ENCODE data around the gene COX5A.

DNA sequence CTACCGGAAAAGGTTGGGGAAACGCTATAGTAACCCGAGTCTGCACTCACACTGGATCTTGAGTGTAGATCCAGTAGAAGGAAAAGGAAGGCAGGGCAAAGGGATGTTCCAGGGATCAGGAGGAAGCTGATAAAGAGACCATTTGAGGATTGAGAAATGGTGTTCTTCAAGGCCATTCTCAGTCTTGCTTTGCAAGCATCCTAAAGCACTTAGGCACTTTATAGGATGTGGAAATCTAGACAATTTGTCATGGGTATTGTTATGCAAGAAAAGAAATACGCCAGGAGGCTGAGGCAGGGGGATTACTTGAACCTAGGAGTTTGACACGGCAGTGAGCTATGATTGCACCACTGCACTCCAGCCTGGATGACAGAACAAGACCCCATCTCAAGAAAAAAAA, 44.3 kb upstream of the COX5A start:
- TF ChIP-seq POLR2A (IDR thresholded peaks at IDR 0.05), result no peak
- TF ChIP-seq, protein P1, sequence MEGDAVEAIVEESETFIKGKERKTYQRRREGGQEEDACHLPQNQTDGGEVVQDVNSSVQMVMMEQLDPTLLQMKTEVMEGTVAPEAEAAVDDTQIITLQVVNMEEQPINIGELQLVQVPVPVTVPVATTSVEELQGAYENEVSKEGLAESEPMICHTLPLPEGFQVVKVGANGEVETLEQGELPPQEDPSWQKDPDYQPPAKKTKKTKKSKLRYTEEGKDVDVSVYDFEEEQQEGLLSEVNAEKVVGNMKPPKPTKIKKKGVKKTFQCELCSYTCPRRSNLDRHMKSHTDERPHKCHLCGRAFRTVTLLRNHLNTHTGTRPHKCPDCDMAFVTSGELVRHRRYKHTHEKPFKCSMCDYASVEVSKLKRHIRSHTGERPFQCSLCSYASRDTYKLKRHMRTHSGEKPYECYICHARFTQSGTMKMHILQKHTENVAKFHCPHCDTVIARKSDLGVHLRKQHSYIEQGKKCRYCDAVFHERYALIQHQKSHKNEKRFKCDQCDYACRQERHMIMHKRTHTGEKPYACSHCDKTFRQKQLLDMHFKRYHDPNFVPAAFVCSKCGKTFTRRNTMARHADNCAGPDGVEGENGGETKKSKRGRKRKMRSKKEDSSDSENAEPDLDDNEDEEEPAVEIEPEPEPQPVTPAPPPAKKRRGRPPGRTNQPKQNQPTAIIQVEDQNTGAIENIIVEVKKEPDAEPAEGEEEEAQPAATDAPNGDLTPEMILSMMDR (IDR thresholded peaks at IDR 0.05), result no peak
- TF ChIP-seq POLR2AphosphoS5 (IDR thresholded peaks at IDR 0.05), result no peak
- no peak for TF ChIP-seq EP300 (IDR thresholded peaks at IDR 0.05)
